Measurements from ENCODE around the gene MATN4.

Gene MATN4

DNA sequence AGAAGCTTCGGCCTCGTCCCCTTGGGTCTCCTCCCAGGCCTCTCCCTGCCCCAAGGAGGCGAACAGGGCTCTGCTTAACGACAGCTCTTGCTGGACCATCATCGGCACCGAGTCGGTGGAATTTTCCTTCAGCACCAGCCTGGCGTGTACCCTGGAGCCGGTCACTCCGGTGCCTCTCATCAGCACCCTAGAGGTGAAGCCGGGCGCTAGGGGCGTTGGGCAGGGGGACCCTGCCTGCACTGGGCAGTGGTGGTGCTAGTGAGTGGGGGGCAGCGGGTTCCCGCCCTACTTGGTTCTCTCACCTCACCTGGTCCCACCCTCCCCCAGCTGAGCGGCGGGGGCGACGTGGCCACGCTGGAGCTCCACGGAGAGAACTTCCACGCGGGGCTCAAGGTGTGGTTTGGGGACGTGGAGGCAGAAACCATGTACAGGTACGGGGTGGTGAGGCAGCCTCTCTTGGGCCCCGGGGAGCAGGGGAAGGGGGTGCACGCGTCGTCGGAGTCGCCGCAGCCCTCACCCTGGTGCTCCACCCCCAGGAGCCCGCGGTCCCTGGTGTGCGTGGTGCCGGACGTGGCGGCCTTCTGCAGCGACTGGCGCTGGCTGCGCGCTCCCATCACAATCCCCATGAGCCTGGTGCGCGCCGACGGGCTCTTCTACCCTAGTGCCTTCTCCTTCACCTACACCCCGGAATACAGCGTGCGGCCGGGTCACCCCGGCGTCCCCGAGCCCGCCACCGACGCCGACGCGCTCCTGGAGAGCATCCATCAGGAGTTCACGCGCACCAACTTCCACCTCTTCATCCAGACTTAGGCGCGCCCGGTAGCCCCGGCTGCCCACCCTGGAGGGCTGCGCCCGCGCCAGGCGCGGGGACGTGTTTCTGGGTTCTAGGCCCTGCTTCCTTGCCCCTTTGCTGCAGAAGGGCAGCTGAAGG is 8.3 kb upstream of the MATN4 start:
- no peaks in the 10 kb centered on the region for H3K9me2 ChIP-seq (replicated peaks; ENCODE audit: insufficient read depth, low read length)
- no peak overlapping the region for H2AFZ ChIP-seq (ENCODE audit: low read depth, low read length, severe bottlenecking)
- no peak overlapping the region for H3K4me2 ChIP-seq (ENCODE audit: low read depth, low read length, poor library complexity, severe bottlenecking)
- no peaks in the 10 kb centered on the region for H3K36me3 ChIP-seq (ENCODE audit: low read length)
- TF ChIP-seq EZH2phosphoT487 (conservative IDR thresholded peaks at IDR 0.05; ENCODE audit: low read length): no peak
- no peak for TF ChIP-seq CTCF (IDR thresholded peaks at IDR 0.05; ENCODE audit: insufficient read depth, low read length, poor library complexity, severe bottlenecking)
- no peaks in the 10 kb centered on the region for H3K9me3 ChIP-seq (ENCODE audit: insufficient read depth, low read length)
- H3F3A ChIP-seq (ENCODE audit: insufficient read depth): peaks cover 9% of the 10 kb centered on the region
- H3K27ac ChIP-seq (ENCODE audit: low read depth, low read length): no peak overlapping the region
- H3K79me2 ChIP-seq (ENCODE audit: insufficient read depth, low read length): no peaks in the 10 kb centered on the region
- no peak overlapping the region for H3K4me3 ChIP-seq (ENCODE audit: insufficient read depth, low read length, poor library complexity, severe bottlenecking)
- no peaks in the 10 kb centered on the region for H4K20me1 ChIP-seq (ENCODE audit: low read depth, low read length)
- H3K27me3 ChIP-seq (ENCODE audit: low read length): no peaks in the 10 kb centered on the region
- H3K9ac ChIP-seq (ENCODE audit: low read length): no peak overlapping the region

DNA sequence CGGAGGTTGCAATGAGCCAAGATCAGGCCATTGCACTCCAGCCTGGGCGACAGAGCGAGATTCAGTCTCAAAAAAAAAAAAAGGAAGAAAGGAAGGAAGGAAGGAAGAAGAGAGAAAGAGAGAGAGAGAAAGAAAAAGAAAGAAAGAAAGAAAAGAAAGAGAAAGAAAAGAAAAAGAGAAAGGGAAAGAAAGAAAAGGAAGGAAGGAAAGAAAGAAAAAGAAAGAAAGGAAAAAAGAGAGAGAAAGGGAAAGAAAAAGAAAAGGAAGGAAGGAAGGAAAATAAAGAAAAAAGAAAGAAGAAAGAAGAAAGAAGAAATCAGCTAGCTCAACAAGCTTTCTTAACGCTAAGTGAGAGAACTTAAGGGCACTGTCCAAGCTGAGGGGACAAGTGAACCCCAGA is 7.6 kb upstream of the MATN4 start:
- Histone ChIP-seq H3K9me3 (ENCODE audit: insufficient read depth, low read length) (no peaks in the 10 kb centered on the region), H3K79me2 (ENCODE audit: insufficient read depth, low read length) (no peaks in the 10 kb centered on the region), H3K9me2 (replicated peaks; ENCODE audit: insufficient read depth, low read length) (no peaks in the 10 kb centered on the region), H2AFZ (ENCODE audit: low read depth, low read length, severe bottlenecking) (no peak overlapping the region), H3K27ac (ENCODE audit: low read depth, low read length) (no peak overlapping the region), H3K9ac (ENCODE audit: low read length) (no peak overlapping the region), H3K36me3 (ENCODE audit: low read length) (no peaks in the 10 kb centered on the region), H3F3A (ENCODE audit: insufficient read depth) (peaks cover 1% of the 10 kb centered on the region), H3K4me3 (ENCODE audit: insufficient read depth, low read length, poor library complexity, severe bottlenecking) (no peak overlapping the region), H3K4me2 (ENCODE audit: low read depth, low read length, poor library complexity, severe bottlenecking) (no peak overlapping the region), H4K20me1 (ENCODE audit: low read depth, low read length) (no peaks in the 10 kb centered on the region), H3K27me3 (ENCODE audit: low read length) (no peaks in the 10 kb centered on the region)
- no peak for TF ChIP-seq EZH2phosphoT487 (conservative IDR thresholded peaks at IDR 0.05; ENCODE audit: low read length)
- TF ChIP-seq CTCF (IDR thresholded peaks at IDR 0.05; ENCODE audit: insufficient read depth, low read length, poor library complexity, severe bottlenecking): no peak

- no peak overlapping the region for H3K4me2 ChIP-seq (ENCODE audit: low read depth, low read length, poor library complexity, severe bottlenecking)
- TF ChIP-seq EZH2phosphoT487 (conservative IDR thresholded peaks at IDR 0.05; ENCODE audit: low read length) (no peak), CTCF (IDR thresholded peaks at IDR 0.05; ENCODE audit: insufficient read depth, low read length, poor library complexity, severe bottlenecking) (no peak)
- H3K27me3 ChIP-seq (ENCODE audit: low read length): no peaks in the 10 kb centered on the region
- no peaks in the 10 kb centered on the region for H4K20me1 ChIP-seq (ENCODE audit: low read depth, low read length)
- H3K36me3 ChIP-seq (ENCODE audit: low read length): no peaks in the 10 kb centered on the region
- H3K4me3 ChIP-seq (ENCODE audit: insufficient read depth, low read length, poor library complexity, severe bottlenecking): no peak overlapping the region
- no peak overlapping the region for H2AFZ ChIP-seq (ENCODE audit: low read depth, low read length, severe bottlenecking)
- H3F3A ChIP-seq (ENCODE audit: insufficient read depth): no peaks in the 10 kb centered on the region
- H3K27ac ChIP-seq (ENCODE audit: low read depth, low read length): no peak overlapping the region
- no peaks in the 10 kb centered on the region for H3K9me2 ChIP-seq (replicated peaks; ENCODE audit: insufficient read depth, low read length)
- no peaks in the 10 kb centered on the region for H3K9me3 ChIP-seq (ENCODE audit: insufficient read depth, low read length)
- H3K9ac ChIP-seq (ENCODE audit: low read length): no peak overlapping the region
- H3K79me2 ChIP-seq (ENCODE audit: insufficient read depth, low read length): no peaks in the 10 kb centered on the region
Measured at GRCh38 chr20:45313943-45314342, 5.8 kb upstream of the MATN4 start.
